IPS-20b (cell line): ENCODE data around the gene OTUB2.

Experiments
- H3K27ac ChIP-seq: one replicate; pipeline ENCODE4 v1.5.1; 2013; ENCODE audit warnings: low read length
- H3K27me3 ChIP-seq: 2 replicates; pipeline ENCODE4 v1.6.1; 2013; ENCODE audit warnings: mild to moderate bottlenecking, low read length, inconsistent platforms; ENCODE audit not compliant: insufficient read depth
- H3K36me3 ChIP-seq: 2 replicates; pipeline ENCODE4 v1.6.1; 2013; ENCODE audit warnings: low read depth, mild to moderate bottlenecking, inconsistent platforms, low read length, moderate library complexity; ENCODE audit not compliant: insufficient read depth
- H3K4me1 ChIP-seq: 2 replicates; pipeline ENCODE4 v1.6.1; 2013; ENCODE audit warnings: mild to moderate bottlenecking, control low read depth, inconsistent platforms, low read length, moderate library complexity; ENCODE audit not compliant: insufficient read depth
- H3K4me3 ChIP-seq: 2 replicates; pipeline ENCODE4 v1.5.1; 2013; ENCODE audit warnings: mild to moderate bottlenecking, low read length, inconsistent platforms
- H3K9ac ChIP-seq: 2 replicates; pipeline ENCODE4 v1.6.1; 2013; ENCODE audit warnings: low read depth, mild to moderate bottlenecking, inconsistent platforms, low read length, moderate library complexity
- H3K9me3 ChIP-seq: 2 replicates; pipeline ENCODE4 v1.6.1; 2013; ENCODE audit warnings: mild to moderate bottlenecking, low read depth, low read length, inconsistent platforms; ENCODE audit not compliant: insufficient read depth

The OTUB2 gene

GRCh38 chr14:94025720-94026119 lies 420 bp upstream of the OTUB2 start:
- Histone ChIP-seq H3K4me1 (peaks cover 17% of the 10 kb centered on the region), H3K36me3 (no peaks in the 10 kb centered on the region), H3K27ac (no peak overlapping the region), H3K9me3 (no peaks in the 10 kb centered on the region), H3K4me3 (peak overlapping the region; percentile 67), H3K9ac (no peak overlapping the region), H3K27me3 (peaks cover 4% of the 10 kb centered on the region; the same call in 1 of the 2 replicates)

DNA sequence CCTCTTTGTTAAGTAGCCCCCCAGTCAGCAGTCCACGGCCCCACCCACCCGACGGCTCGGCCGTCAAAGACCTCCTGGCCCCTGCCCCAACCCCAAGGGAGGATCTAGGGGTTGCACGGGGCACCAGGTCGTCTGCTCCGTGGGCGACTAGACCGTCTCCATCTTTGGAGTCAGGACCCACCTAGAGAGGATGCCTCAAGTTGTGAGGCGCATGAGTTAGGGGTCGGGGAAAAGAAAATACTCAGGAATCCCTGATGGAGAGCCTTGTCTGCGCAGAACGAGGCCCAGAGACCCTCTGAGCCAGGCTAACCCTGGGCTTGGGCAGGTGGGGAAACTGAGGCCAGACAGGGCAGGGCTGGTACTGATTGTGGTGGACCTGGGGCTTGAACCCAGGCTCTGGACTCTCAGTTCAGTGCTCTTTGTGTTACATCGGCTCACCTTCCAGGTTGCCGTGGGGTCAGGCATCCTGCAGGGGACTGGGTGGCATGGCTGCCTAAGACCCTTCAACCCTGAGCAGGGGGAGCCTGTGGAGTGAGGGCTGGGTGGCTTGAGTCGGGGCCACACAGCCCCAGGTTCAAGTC lies 839 bp downstream of the OTUB2 start:
- H3K4me1 ChIP-seq: peaks cover 10% of the 10 kb centered on the region
- H3K27me3 ChIP-seq: peaks cover 4% of the 10 kb centered on the region; the same call in 1 of the 2 replicates
- no peaks in the 10 kb centered on the region for H3K36me3 ChIP-seq
- H3K4me3 ChIP-seq: peak overlapping the region; percentile 67
- H3K9me3 ChIP-seq: no peaks in the 10 kb centered on the region
- H3K27ac ChIP-seq: no peak overlapping the region
- peak overlapping the region; percentile 56; the same call in 1 of the 2 replicates for H3K9ac ChIP-seq

GRCh38 chr14:94027566-94028449 lies 1.7 kb downstream of the OTUB2 start:
- peaks cover 4% of the 10 kb centered on the region; the same call in 1 of the 2 replicates for H3K27me3 ChIP-seq
- H3K27ac ChIP-seq: no peak overlapping the region
- no peaks in the 10 kb centered on the region for H3K9me3 ChIP-seq
- H3K9ac ChIP-seq: no peak overlapping the region
- no peak overlapping the region for H3K4me3 ChIP-seq
- H3K36me3 ChIP-seq: no peaks in the 10 kb centered on the region
- peaks cover 3% of the 10 kb centered on the region; the same call in 1 of the 2 replicates for H3K4me1 ChIP-seq

GRCh38 chr14:94028450-94028826 lies 2.3 kb downstream of the OTUB2 start:
- Histone ChIP-seq H3K9me3 (no peaks in the 10 kb centered on the region), H3K36me3 (no peaks in the 10 kb centered on the region), H3K27me3 (peaks cover 4% of the 10 kb centered on the region; the same call in 1 of the 2 replicates), H3K9ac (no peak overlapping the region), H3K4me3 (no peak overlapping the region), H3K27ac (no peak overlapping the region), H3K4me1 (no peaks in the 10 kb centered on the region)

GRCh38 chr14:94029265-94029664 lies 3.1 kb downstream of the OTUB2 start:
- Histone ChIP-seq H3K27ac (no peak overlapping the region), H3K4me1 (no peaks in the 10 kb centered on the region), H3K9me3 (no peaks in the 10 kb centered on the region), H3K4me3 (no peak overlapping the region), H3K27me3 (peaks cover 4% of the 10 kb centered on the region; the same call in 1 of the 2 replicates), H3K9ac (no peak overlapping the region), H3K36me3 (no peaks in the 10 kb centered on the region)

- Histone ChIP-seq H3K4me1 (no peaks in the 10 kb centered on the region), H3K9ac (no peak overlapping the region), H3K9me3 (no peaks in the 10 kb centered on the region), H3K36me3 (no peaks in the 10 kb centered on the region), H3K4me3 (no peak overlapping the region), H3K27ac (no peak overlapping the region), H3K27me3 (peaks cover 4% of the 10 kb centered on the region; the same call in 1 of the 2 replicates)
Observed at GRCh38 chr14:94029671-94030203, 3.6 kb downstream of the OTUB2 start.

GRCh38 chr14:94030571-94030970 lies 4.4 kb downstream of the OTUB2 start:
- no peaks in the 10 kb centered on the region for H3K36me3 ChIP-seq
- H3K4me1 ChIP-seq: no peaks in the 10 kb centered on the region
- H3K4me3 ChIP-seq: no peak overlapping the region
- peaks cover 4% of the 10 kb centered on the region; the same call in 1 of the 2 replicates for H3K27me3 ChIP-seq
- no peaks in the 10 kb centered on the region for H3K9me3 ChIP-seq
- no peak overlapping the region for H3K9ac ChIP-seq
- H3K27ac ChIP-seq: no peak overlapping the region

DNA sequence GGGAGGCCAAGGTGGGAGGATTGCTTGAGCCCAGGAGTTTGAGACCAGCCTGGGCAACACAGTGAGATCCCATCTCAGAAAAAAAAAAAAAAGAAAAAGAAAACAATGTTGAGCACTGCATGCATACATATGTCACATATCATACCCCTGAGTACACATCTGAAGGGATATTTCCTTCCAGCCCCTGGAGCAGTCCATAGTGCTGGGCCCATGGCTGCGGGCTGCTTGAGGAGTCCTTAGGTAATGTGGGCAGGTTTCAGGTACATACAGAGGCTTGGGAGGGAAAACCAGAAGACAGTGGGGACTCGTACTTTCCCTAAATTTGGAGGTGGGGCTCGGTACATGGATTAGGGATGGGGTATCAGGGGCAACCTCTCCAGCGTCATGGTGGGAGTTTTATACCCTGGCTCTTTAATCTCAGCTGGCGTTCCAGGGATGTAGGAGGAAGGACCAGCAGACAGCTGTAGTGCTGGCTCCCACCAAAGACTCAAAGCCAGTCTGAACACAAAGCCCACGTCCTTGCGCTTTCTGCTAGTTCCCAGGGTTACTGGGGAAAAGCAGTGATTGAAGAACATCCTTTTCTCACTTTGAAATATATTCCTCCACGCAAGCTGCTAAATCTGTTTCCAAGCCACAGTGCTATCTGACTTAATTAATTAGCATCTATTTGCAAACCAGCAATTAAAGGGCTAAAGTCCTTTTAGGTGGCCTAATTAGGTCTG lies 5.2 kb downstream of the OTUB2 start:
- no peak overlapping the region for H3K9ac ChIP-seq
- no peaks in the 10 kb centered on the region for H3K9me3 ChIP-seq

GRCh38 chr14:94031883-94032279 lies 5.7 kb downstream of the OTUB2 start:
- H3K27me3 ChIP-seq: peaks cover 2% of the 10 kb centered on the region; the same call in 1 of the 2 replicates
- no peaks in the 10 kb centered on the region for H3K36me3 ChIP-seq
- no peak overlapping the region for H3K27ac ChIP-seq
- H3K4me3 ChIP-seq: no peak overlapping the region
- no peaks in the 10 kb centered on the region for H3K9me3 ChIP-seq
- 0 out of 2 replicates have a peak, but pooled peaks cover 2% of the 10 kb centered on the region for H3K4me1 ChIP-seq
- no peak overlapping the region for H3K9ac ChIP-seq

More for the DNA sequence above, 5.2 kb downstream of the OTUB2 start:
- Histone ChIP-seq H3K27me3 (peaks cover 4% of the 10 kb centered on the region; the same call in 1 of the 2 replicates), H3K36me3 (no peaks in the 10 kb centered on the region), H3K4me3 (no peak overlapping the region), H3K27ac (no peak overlapping the region), H3K4me1 (0 out of 2 replicates have a peak, but pooled peaks cover 2% of the 10 kb centered on the region)

GRCh38 chr14:94034886-94035285 lies 8.7 kb downstream of the OTUB2 start:
- no peak overlapping the region for H3K27ac ChIP-seq
- H3K27me3 ChIP-seq: no peaks in the 10 kb centered on the region
- H3K4me1 ChIP-seq: 0 out of 2 replicates have a peak, but pooled peaks cover 2% of the 10 kb centered on the region
- H3K4me3 ChIP-seq: no peak overlapping the region
- no peak overlapping the region for H3K9ac ChIP-seq
- no peaks in the 10 kb centered on the region for H3K36me3 ChIP-seq
- no peaks in the 10 kb centered on the region for H3K9me3 ChIP-seq
